GM21423 (cell line): ENCODE results near the gene VPREB3.
A peak's percentile ranks its signal among the peaks of the same experiment; 100 is the strongest.
"Not testable (repeated sequence)": the region's sequence is repeated elsewhere in the genome, so short reads cannot be mapped to it uniquely, and the experiment has no call there.

Experiments used
- ATAC-seq: cut with Tn5 transposase; IDR thresholded peaks from one replicate; pipeline ENCODE4 v1.9.1; 2021; ENCODE audit warnings: mild to moderate bottlenecking, moderate library complexity; ENCODE audit not compliant: unreplicated experiment

VPREB3 gene

GRCh38 chr22:23744485-23744884 is 9.7 kb downstream of the VPREB3 start:
- no peak for ATAC-seq

DNA sequence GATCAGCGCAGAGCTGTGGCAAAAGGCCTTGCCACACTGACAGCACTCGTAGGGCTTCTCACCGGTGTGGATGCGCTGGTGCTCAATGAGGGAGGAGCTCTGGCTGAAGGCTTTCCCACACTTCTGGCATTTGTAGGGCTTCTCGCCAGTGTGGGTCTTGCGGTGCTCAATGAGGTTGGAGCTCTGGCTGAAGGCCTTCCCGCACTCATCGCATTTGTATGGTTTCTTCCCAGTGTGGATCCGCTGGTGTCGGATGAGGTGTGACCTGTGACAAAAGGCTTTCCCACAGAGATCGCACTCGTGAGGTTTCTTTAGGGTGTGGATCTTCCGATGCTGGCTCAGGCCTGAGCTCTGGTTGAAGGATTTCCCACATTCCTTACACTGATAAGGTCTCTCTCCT is 10.2 kb downstream of the VPREB3 start:
- no peak for ATAC-seq

DNA sequence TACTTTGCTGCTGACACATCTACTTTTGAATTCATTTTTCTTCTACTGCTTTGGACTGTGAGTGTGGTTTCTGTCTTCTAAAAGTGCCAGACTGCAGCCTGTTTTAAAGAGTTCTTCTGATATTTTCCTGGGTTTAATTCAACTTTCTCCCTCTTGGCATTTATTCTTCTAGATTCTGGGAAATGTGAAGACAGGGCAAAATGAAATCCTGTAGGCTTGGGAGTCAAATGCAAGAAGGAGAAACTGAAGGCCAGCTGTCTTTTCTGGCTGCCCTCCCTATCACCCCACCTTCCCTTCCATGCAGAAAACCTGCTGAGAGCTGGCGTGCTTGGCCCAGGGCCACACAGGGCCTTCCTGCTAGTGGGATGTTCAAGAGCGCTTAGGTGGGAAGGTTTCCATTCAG is 10.9 kb downstream of the VPREB3 start:
- ATAC-seq, result no peak

- no peak for ATAC-seq
Measured at GRCh38 chr22:23742505-23743264, 11.5 kb downstream of the VPREB3 start.

- no peak for ATAC-seq
Measured at GRCh38 chr22:23737696-23738095, 16.5 kb downstream of the VPREB3 start.

DNA sequence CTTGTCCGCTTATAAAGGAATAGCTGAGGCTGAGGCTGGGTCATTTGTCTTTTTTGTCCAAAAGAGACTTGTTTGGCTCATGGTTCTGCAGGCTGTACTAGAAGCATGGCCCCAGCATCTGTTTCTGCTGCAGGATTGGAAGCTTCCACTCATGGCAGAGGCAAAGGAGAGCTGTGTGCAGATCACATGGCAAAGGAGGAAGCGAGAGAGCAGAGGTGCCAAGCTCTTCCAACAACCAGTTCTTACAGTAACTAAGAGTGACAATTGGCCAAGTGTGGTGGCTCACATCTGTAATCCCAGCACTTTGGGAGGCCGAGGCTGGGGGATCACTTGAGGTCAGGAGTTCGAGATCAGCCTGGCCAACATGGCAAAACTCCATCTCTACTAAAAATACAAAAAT is 26.1 kb downstream of the VPREB3 start:
- not testable (repeated sequence) for ATAC-seq

DNA sequence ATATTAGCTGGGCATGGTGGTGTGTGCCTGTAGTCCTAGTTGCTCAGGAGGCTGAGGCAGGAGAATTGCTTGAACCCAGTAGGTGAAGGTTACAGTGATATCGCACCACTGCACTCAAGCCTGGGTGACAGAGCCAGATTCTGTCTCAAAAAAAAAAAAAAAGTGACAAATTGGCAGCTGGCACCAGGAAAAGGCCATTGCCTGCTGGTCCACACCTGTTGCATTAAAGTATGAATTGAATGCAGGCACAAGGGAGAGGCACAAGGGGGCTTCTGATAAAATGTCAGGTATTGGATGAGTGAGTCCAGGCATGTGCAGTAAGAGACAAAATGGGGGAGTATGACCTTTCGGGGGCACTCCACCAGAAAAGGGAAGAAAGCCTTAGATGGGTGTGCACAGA is 31.5 kb downstream of the VPREB3 start:
- no peak for ATAC-seq

- no peak for ATAC-seq
Measured at GRCh38 chr22:23722160-23722559, 32.1 kb downstream of the VPREB3 start.

DNA sequence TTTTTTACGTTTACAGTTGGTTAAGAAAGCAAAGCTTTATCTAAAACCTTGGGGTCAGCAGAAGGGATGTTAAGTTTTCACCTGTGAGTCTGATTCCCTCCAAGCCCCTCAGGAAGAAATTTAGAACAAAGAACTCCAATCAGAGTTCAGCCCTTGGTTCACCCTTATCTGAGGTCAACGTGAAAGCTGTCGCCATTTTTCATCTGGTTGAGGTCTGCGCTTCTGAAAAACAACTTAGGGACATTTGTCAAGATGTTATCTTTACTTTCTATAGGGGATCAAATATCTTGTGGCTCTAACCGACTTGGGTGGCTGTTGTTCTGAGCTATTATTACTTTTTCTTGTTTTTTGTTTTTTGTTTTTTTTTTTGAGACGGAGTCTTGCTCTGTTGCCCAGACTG is 33.4 kb downstream of the VPREB3 start:
- ATAC-seq, result no peak

- ATAC-seq, result no peak
Measured at GRCh38 chr22:23718371-23719165, 35.7 kb downstream of the VPREB3 start.

DNA sequence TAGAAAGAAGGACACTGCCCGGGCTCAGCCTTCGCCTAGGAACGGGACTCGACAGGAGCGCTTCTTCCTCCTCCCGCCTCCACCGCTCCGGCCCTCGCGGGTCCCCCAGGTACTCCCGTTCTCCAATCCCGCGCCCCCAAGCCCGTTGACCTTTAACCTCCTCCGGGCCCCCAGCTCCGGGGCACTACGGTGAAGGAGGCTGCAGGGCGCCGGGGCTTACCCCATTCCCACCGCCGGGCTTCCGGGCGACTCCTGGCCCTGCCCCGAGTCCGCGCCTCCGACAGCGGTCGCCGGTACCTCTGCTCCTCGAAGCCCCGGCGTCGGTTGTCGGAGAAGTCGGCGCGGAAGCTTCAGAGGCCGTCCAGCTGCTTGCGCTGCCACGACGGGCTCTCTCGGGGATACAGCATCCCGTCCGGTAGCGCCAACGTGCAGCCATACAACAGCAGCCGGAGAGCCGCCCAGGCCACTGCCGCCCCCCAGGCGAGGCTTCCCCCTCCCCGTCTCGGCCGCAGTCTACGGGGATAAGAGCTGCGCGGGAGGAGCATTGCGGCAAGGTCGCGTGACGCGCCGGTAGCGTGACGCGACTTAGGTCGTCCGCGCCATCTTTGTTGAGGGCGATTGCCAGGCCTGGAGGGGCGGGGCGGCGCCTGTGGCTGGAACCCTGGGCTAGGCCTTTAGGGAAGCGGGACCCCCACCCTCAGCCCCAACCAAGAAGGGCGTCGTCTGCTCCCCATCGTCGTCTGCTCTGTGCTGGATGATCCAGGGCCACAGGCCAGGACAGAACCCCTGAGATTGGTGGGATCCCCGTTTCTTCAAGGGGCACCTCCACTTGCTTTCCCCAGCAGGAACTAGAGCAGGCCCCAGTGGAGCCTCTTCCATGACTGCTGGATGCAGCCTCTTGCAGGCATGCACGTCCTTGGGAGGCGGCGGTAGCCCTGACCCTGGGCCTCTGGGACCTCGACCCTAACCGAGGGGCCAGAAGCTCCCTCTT is 37.1 kb downstream of the VPREB3 start:
- peak; percentile 89 for ATAC-seq

DNA sequence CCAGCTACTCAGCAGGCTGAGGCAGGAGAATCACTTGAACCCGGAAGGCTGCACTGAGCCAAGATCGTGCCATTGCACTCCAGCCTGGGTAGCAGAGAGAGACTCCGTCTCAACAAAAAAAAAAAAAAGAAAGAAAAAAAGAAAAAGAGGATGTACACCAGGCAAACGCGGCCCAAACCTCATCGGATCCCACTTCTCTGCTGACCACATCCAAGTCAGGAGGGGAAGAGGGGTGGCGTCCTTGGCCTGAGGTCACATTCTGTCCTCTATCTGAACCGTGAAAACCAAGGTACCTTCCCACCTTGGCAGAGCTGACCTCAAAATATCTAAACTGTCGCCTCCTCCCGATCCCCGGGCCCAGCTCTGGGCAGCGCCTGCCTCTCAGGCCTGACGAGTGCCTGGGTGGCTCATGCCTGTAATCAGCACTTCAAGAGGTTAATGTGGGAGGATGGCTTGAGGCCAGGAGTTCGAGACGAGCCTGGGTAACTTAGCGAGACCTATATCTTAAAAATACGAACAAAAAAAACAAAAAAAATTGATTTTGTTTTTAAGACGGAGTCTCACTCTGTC is 38.3 kb downstream of the VPREB3 start:
- no peak for ATAC-seq

DNA sequence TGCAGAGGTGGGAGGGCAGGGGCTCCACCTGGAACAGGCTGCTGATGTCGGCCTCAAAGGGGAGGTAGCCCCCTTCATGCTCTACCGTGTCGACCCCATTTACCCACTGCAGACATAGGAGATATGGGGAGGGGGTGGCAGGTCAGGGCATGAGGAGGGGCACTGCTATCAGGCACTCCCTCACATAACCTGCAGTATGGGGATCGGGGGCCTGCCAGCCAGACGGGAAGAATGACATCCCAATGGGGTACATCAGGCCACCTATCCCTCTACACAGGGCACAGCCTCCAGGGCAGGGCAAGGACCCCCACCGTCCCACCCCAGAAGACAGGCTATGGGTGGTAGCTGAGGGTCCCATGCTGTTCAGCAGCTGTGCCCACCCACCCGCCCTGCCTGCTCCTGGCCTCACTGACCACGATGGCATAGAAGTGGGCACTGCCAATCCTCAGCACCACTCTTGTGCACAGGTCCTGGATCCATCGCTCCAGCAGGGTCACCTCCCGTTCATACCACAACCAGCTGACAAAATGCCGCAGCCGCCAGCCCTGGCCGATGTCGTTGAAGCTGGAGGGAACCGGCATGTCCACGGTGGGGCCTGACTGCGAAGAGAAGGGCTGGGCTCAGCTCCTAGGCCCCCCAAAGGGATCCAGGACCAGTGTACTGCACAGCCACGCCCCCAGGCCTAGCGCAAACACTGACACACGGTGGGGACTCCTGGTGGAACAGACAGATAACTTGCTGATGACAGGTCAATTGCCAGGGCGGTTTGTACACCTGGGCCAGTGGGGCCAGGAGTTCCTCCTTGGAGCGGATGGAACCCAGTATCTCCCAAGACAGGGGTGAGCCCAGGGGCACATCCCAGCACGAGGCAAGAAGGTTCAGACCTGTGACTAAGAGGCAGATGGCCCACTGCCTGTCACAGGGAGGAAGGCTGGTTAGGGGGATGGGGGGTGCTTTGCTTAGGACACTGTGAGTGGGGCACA is 39.3 kb downstream of the VPREB3 start:
- ATAC-seq, result no peak

GRCh38 chr22:23713696-23714595 is 40.3 kb downstream of the VPREB3 start:
- no peak for ATAC-seq

GRCh38 chr22:23712256-23712655 is 42.0 kb downstream of the VPREB3 start:
- no peak for ATAC-seq

DNA sequence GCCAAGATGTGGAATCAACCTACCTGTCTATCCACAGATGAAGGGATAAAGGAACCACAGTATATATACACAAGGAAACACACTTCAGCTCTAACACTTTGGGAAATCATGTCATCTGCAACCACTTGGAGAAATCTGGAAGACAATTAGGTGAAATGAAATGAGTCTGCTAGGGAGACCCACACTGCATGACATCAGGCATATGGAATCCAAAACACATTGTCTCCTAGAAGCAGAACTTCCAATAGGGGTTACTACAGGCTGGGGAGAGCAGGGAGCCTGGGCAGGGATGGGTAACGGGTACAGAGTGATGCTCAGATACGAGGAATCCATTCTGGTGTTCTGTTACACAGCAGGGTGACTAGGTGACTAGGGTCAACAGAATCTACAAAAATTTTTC is 45.1 kb downstream of the VPREB3 start:
- no peak for ATAC-seq

GRCh38 chr22:23708270-23708669 is 46.0 kb downstream of the VPREB3 start:
- no peak for ATAC-seq

- no peak for ATAC-seq
Measured at GRCh38 chr22:23705358-23705757, 48.9 kb downstream of the VPREB3 start.

DNA sequence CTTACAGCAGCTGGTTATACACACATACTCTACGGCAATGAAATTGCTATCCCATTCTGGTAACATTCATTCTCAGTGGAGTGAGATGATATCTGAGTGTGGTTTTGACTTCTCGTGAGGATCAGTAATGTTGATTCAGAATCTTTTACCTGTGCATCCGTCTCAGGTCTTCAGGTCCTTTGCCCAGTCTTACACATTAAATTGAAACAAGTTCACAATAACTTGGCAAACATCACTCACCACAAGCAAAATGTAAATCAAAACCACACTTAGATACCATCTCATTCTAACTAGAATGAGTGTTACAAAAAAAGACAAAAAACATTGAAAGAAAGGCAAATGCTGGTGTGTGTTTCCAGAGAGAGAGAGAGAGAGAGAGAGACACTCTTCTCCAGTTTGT is 49.4 kb downstream of the VPREB3 start:
- ATAC-seq, result no peak
